Inflammatory macrophage treated with lipopolysaccharide for 4 hours (primary cell): ENCODE results near the gene FCRL6.

Experiments used
- DNase-seq: peaks from one replicate; pipeline ENCODE4 v3.0.0-alpha.2; 2020

FCRL6 gene

GRCh38 chr1:159802111-159802510 lies at the start of gene FCRL6:
Gene FCRL6, plus strand, starts transcription at chr1:159802360. Its CDS starts 65 bp downstream, at chr1:159802425.
- DNase-seq, result peak; percentile 69

GRCh38 chr1:159753386-159753785 lies 48.8 kb upstream of the FCRL6 start:
- no peak for DNase-seq

- DNase-seq, result no peak
Measured at GRCh38 chr1:159755451-159756007, 46.6 kb upstream of the FCRL6 start.

GRCh38 chr1:159756397-159756796 lies 45.8 kb upstream of the FCRL6 start:
- DNase-seq, result peak; percentile 68

- no peak for DNase-seq
Measured at GRCh38 chr1:159763686-159764085, 38.5 kb upstream of the FCRL6 start.

GRCh38 chr1:159765806-159766205 lies 36.4 kb upstream of the FCRL6 start:
- no peak for DNase-seq

GRCh38 chr1:159771127-159771895 lies 30.8 kb upstream of the FCRL6 start:
- no peak for DNase-seq

GRCh38 chr1:159774465-159774864 lies 27.7 kb upstream of the FCRL6 start:
- no peak for DNase-seq

GRCh38 chr1:159775716-159776115 lies 26.4 kb upstream of the FCRL6 start:
- no peak for DNase-seq

- no peak for DNase-seq
Measured at GRCh38 chr1:159778266-159778665, 23.9 kb upstream of the FCRL6 start.

GRCh38 chr1:159779403-159779851 lies 22.7 kb upstream of the FCRL6 start:
- DNase-seq, result no peak

GRCh38 chr1:159780583-159781582 lies 21.3 kb upstream of the FCRL6 start, which contains the start of gene DUSP23:
Gene DUSP23, plus strand, starts transcription at chr1:159780962. Its CDS starts 139 bp downstream, at chr1:159781101.
- peak; percentile 98 for DNase-seq

GRCh38 chr1:159781992-159782391 lies 20.2 kb upstream of the FCRL6 start:
- no peak for DNase-seq

- DNase-seq, result no peak
Measured at GRCh38 chr1:159783724-159784123, 18.4 kb upstream of the FCRL6 start.

GRCh38 chr1:159786465-159786864 lies 15.7 kb upstream of the FCRL6 start:
- DNase-seq, result no peak

GRCh38 chr1:159786966-159787365 lies 15.2 kb upstream of the FCRL6 start:
- no peak for DNase-seq

- DNase-seq, result peak; percentile 27
Measured at GRCh38 chr1:159790237-159790917, 11.8 kb upstream of the FCRL6 start.

- DNase-seq, result no peak
Measured at GRCh38 chr1:159791031-159791430, 11.1 kb upstream of the FCRL6 start.

- no peak for DNase-seq
Measured at GRCh38 chr1:159791461-159791860, 10.7 kb upstream of the FCRL6 start.

GRCh38 chr1:159795534-159795933 lies 6.6 kb upstream of the FCRL6 start:
- no peak for DNase-seq

- peak; percentile 80 for DNase-seq
Measured at GRCh38 chr1:159798893-159799292, 3.3 kb upstream of the FCRL6 start.

- no peak for DNase-seq
Measured at GRCh38 chr1:159799446-159799985, 2.6 kb upstream of the FCRL6 start.
